Liver (tissue), 3 donors: ENCODE data around the gene CSE1L.

Source experiments
- CTCF ChIP-seq: fragments of 150-350 bp; IDR thresholded peaks from 2 replicates; pipeline ENCODE4 v1.5.1; 2017; ENCODE audit warnings: improper control_type of control experiment, low read depth, low read length; ENCODE audit not compliant: missing input control
- FOXA2 ChIP-seq: IDR thresholded peaks from 2 replicates; pipeline ENCODE4 v1.6.1; 2016; ENCODE audit warnings: antibody characterized with exemption
- GABPA ChIP-seq, 2 donors: IDR thresholded peaks in 1 of 2; conservative IDR thresholded peaks in 1 of 2; 2 replicates each; pipeline ENCODE4 v1.6.1; 2016; ENCODE audit warnings: antibody characterized with exemption in 2 of 2, mild to moderate bottlenecking in 1 of 2, moderate library complexity in 1 of 2
- HNF4G ChIP-seq: IDR thresholded peaks from 2 replicates; pipeline ENCODE4 v1.6.1; 2016; ENCODE audit warnings: antibody characterized with exemption
- RAD21 ChIP-seq, 2 donors: IDR thresholded peaks; 2 replicates each; pipeline ENCODE4 v1.6.1; 2016; ENCODE audit warnings: antibody characterized with exemption in 2 of 2, mild to moderate bottlenecking in 2 of 2
- REST ChIP-seq: IDR thresholded peaks from 2 replicates; pipeline ENCODE4 v1.6.1; 2016; ENCODE audit warnings: antibody characterized with exemption, mild to moderate bottlenecking
- SP1 ChIP-seq: IDR thresholded peaks from 2 replicates; pipeline ENCODE4 v1.6.1; 2018; ENCODE audit warnings: antibody characterized with exemption, mild to moderate bottlenecking
- YY1 ChIP-seq: IDR thresholded peaks from 2 replicates; pipeline ENCODE4 v1.6.1; 2016; ENCODE audit warnings: antibody characterized with exemption, mild to moderate bottlenecking
- donor health status: healthy.
- donor health status: healthy.

GRCh38 chr20:49091104-49091503 lies 45.0 kb downstream of the CSE1L start:
- TF ChIP-seq CTCF = no peak
- no peak for TF ChIP-seq FOXA2
- no peak for TF ChIP-seq HNF4G
- TF ChIP-seq SP1 = no peak
- TF ChIP-seq REST = no peak
- TF ChIP-seq RAD21 (IDR thresholded peaks at IDR 0.05) = no peak
- no peak for TF ChIP-seq YY1
- no peak for TF ChIP-seq GABPA (IDR thresholded peaks at IDR 0.05 in 1 of 2, conservative IDR thresholded peaks at IDR 0.05 in 1 of 2)
